HG03575 (cell line): Measurements from ENCODE around the gene FGF11.

ENCODE experiments used
- ATAC-seq: cut with Tn5 transposase; IDR thresholded peaks from one replicate; pipeline ENCODE4 v1.9.1; 2021; ENCODE audit not compliant: unreplicated experiment, insufficient number of reproducible peaks, low FRiP score; ENCODE audit errors: extremely low read depth

FGF11 gene

DNA sequence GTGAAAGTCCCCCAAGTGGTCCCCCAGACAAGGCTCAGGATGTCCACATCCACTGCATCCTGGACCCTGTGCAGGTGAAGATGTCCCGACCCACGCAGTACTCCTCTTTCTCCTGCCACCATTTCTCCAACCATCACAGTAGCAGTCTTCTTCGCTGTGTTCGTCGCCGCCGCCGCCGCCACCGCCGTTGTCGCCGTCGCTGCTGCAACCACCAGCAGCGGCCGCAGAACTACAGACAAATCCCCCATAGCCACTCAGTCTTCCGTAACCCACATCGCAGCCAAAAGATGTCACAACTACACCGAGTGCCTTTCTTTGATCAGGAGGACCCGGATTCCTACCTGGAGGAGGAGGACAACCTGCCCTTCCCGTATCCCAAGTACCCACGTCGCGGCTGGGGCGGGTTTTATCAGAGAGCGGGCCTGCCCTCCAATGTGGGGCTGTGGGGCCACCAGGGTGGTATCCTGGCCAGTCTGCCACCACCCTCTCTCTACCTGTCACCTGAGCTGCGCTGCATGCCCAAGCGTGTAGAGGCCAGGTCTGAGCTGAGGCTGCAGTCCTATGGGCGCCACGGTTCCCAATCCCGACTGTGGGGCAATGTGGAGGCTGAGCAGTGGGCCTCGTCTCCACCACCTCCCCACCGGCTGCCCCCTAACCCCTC, 13.0 kb upstream of the FGF11 start:
- no peak for ATAC-seq

DNA sequence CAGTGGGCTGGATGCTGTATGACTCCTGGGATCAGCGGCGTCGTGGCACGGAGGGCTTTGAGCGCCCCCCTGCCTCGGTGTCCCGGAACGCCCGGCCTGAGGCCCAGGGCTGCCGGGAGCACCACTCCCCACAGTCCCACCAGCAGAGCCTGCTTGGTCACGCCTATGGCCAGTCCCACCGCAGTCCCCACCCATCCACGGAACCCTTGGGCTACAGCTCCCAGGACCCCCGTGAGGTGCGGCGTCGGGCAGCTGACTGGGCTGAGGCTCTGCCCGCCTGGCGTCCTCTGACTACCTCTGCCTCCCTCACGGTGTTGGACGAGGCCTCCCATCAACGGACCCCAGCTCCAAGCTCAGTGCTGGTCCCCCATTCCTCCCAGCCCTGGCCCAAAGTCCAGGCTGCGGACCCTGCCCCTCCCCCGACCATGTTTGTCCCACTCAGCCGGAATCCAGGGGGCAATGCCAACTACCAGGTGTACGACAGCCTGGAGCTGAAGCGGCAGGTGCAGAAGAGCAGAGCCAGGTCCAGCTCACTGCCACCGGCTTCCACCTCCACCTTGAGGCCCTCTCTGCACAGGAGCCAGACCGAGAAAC, 12.3 kb upstream of the FGF11 start:
- no peak for ATAC-seq

GRCh38 chr17:7427549-7427948, 11.8 kb upstream of the FGF11 start:
- no peak for ATAC-seq

DNA sequence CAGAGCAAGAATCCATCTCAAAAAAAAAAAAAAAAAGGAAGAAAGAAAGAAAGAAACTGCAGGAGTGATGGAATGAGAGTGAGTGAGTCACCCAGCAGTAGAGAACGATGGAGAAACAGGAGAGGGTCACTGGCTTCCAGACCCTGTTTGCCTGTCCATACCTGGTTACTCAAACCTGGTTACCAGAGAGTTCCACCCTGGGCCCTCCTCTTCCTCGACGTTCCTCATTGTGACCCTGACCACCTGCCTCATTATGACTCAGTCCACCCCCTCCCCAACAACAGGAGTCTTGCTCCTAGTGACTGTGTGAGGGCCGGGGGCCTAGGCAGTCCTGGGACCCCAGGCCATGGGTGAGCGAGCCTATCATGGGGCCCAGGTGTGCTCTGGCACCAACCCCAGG, 10.8 kb upstream of the FGF11 start, which contains the start of gene SPEM3:
Gene SPEM3 (plus strand): TSS at position 301 of the 400 bp plus-strand sequence. CDS start 46 bp downstream, at position 347.
- no peak for ATAC-seq

- ATAC-seq: no peak
Measured at GRCh38 chr17:7429722-7430121, 9.6 kb upstream of the FGF11 start.

DNA sequence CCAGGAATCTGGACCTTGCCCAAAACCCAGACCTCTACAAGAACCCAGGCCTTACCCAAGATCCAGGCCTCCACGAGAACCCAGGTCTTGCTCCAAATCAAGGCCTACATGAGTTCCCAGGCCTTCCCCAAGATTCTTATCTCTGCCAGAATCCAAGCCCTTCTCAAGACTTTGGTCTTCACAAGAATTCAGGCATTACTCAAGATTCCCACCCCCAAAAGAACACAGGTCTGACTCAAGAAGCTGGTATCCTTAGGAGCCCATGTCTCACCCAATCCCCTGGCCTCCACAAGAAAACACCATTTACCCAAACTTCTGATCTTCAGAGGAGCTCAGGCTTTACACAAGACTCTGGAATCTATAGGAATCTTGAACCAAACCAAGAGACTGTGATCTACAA, 8.1 kb upstream of the FGF11 start:
- no peak for ATAC-seq

- ATAC-seq: no peak
Measured at GRCh38 chr17:7432296-7432695, 7.0 kb upstream of the FGF11 start.

DNA sequence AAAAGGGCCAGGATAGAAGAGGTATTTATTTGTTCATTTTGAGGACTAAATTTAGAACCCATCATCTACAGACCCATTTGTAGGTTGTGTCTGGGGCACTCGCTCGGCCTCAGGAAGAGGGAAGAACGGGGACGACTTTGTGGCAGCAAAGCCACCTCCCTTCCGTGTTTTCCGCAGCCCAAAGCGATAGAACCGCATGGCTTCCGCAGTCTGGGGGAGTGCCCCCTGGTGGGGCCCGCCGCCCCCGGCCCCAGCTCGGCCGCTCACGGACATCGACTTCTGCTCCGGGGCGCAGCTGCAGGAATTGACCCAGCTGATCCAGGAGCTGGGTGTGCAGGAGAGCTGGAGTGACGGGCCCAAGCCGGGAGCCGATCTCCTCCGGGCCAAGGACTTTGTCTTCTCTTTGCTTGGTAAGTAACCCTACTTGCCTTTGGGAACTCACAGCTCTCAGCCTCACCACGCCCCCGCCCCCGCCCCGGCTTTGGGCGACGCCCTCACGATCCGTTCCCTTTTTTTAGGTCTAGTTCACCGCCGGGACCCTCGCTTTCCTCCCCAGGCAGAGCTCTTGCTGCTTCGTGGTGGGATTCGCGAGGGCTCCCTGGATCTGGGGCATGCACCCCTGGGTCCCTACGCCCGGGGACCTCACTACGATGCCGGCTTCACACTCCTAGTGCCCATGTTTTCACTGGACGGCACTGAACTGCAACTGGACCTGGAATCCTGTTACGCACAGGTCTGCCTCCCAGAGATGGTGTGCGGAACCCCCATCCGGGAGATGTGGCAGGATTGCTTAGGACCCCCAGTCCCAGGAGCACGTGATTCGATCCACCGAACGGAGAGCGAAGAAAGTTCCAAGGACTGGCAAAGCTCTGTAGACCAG, 3.4 kb upstream of the FGF11 start:
- ATAC-seq: no peak

DNA sequence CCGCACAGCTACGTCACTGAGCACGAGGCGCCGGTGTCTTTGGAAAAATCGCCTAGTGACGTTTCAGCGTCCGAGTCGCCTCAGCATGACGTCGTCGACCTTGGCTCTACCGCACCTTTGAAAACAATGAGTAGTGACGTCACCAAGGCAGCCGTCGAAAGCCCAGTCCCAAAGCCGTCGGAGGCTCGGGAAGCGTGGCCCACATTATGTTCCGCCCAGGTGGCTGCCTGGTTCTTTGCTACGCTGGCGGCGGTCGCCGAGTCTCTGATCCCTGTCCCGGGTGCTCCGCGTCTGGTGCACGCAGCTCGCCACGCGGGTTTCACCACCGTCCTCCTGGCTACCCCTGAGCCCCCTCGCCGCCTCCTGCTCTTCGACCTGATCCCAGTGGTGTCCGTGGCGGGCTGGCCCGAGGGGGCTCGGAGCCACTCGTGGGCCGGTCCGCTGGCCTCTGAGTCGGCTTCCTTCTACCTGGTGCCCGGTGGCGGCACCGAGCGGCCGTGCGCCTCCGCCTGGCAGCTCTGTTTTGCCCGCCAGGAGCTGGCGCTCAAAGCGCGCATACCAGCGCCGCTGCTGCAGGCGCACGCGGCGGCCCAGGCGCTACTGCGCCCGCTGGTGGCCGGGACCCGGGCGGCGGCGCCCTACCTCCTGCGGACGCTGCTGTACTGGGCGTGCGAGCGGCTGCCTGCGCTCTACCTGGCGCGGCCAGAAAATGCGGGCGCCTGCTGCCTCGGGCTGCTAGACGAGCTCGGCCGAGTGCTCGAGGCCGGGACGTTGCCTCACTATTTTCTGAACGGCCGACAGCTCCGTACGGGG, 2.5 kb upstream of the FGF11 start:
- no peak for ATAC-seq

GRCh38 chr17:7437369-7437863, 1.9 kb upstream of the FGF11 start:
- no peak for ATAC-seq

GRCh38 chr17:7437950-7438614, 1.2 kb upstream of the FGF11 start:
- no peak for ATAC-seq

DNA sequence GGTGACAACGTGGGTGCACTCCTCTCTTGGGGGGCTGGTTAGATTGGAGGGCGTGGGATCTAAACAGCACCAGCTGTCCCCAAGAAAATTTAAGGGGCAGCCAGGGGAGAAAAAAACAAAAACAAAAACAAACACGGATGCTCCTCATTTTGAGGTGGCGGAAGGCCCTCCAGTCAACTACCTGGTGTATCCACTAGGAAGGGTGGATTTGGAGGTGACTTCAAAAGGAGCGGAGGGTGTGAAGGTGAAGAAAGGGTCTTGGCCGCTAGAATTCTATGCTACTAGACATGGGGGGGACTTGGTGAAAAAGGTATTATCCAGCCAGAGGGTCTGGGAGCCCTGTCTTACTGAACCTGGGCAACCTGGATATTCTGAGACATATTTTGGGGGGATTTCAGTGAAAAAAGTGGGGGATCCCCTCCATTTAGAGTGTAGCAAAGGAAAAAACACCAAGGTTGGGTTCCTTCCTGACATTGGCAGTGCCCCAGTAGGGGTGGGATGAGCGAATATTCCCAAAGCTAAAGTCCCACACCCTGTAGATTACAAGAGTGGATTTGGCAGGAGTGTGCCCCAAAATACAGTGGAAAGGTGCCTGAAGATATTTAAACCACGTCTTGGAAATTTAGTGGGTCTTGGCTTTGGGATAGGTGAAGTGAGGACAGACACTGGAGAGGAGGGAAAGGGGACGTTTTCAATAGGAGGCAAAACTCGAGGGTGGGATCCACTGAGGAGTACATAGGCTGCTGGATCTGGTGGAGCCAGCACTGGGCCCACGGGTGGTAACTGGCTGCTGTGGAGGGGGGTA, 454 bp upstream of the FGF11 start:
- no peak for ATAC-seq

GRCh38 chr17:7440113-7440833, 961 bp downstream of the FGF11 start:
- no peak for ATAC-seq

- no peak for ATAC-seq
Measured at GRCh38 chr17:7440834-7441195, 1.5 kb downstream of the FGF11 start.

GRCh38 chr17:7441266-7441665, 2.0 kb downstream of the FGF11 start:
- ATAC-seq: no peak

- ATAC-seq: no peak
Measured at GRCh38 chr17:7442142-7442541, 2.8 kb downstream of the FGF11 start.
